Activated naive CD4-positive, alpha-beta T cell treated with anti-CD3 and anti-CD28 coated beads, Interleukin-2, amount 10 ng/mL, durations not matched to agents 7 days and 5 days (primary cell): ENCODE data around the gene TSPEAR.

Source experiments
- CTCF ChIA-PET: fragments of 350-600 bp; sonication (Branson Sonifier 250); formaldehyde crosslinking; loops from one replicate; lab custom pipeline; 2021; ENCODE audit warnings: antibody characterized with exemption; lab: Charles Lee
- DNase-seq: peaks from one replicate; pipeline ENCODE4 v3.0.0-alpha.2; 2020
- H3K27ac Mint-ChIP-seq: one replicate; pipeline ENCODE4 v1.8.0; 2021; ENCODE audit warnings: mild to moderate bottlenecking, moderate library complexity, mixed read lengths
- H3K27me3 Mint-ChIP-seq: one replicate; pipeline ENCODE4 v1.8.0; 2021; ENCODE audit warnings: mild to moderate bottlenecking, mixed read lengths
- H3K36me3 Mint-ChIP-seq: one replicate; pipeline ENCODE4 v1.8.0; 2021; ENCODE audit warnings: mixed read lengths
- H3K4me1 Mint-ChIP-seq: one replicate; pipeline ENCODE4 v1.8.0; 2021; ENCODE audit warnings: mixed read lengths
- H3K4me3 Mint-ChIP-seq: one replicate; pipeline ENCODE4 v1.8.0; 2021; ENCODE audit warnings: mild to moderate bottlenecking, moderate library complexity, mixed read lengths
- H3K9me3 Mint-ChIP-seq: one replicate; pipeline ENCODE4 v1.8.0; 2021; ENCODE audit warnings: mixed read lengths

TSPEAR gene

GRCh38 chr21:44722731-44723130 is 11.4 kb upstream of the TSPEAR start:
- H3K36me3 Mint-ChIP-seq, result no peaks in the 10 kb centered on the region
- no peak overlapping the region for H3K4me3 Mint-ChIP-seq
- peaks cover 81% of the 10 kb centered on the region for H3K27me3 Mint-ChIP-seq
- H3K4me1 Mint-ChIP-seq, result peaks cover 12% of the 10 kb centered on the region
- CTCF ChIA-PET, result no interaction called here
- no peak overlapping the region for H3K27ac Mint-ChIP-seq
- DNase-seq, result peak; percentile 17
- no peaks in the 10 kb centered on the region for H3K9me3 Mint-ChIP-seq

GRCh38 chr21:44720170-44720569 is 8.8 kb upstream of the TSPEAR start:
- no peaks in the 10 kb centered on the region for H3K9me3 Mint-ChIP-seq
- no peak overlapping the region for H3K27ac Mint-ChIP-seq
- peaks cover 75% of the 10 kb centered on the region for H3K27me3 Mint-ChIP-seq

GRCh38 chr21:44718571-44718970 is 7.2 kb upstream of the TSPEAR start:
- Mint-ChIP-seq H3K36me3 (peaks cover 1% of the 10 kb centered on the region), H3K9me3 (no peaks in the 10 kb centered on the region), H3K4me3 (no peak overlapping the region), H3K27me3 (peaks cover 75% of the 10 kb centered on the region), H3K27ac (no peak overlapping the region), H3K4me1 (peaks cover 16% of the 10 kb centered on the region)
- peak; percentile 17 for DNase-seq
- CTCF ChIA-PET, result interaction anchor here (1.1 to 1.5 kb wide), 3 partner anchors 12 to 144 kb away, joined by 3 to 4 read pairs (median 3); no protein-coding TSS in a partner anchor

More at GRCh38 chr21:44720170-44720569, 8.8 kb upstream of the TSPEAR start:
- H3K36me3 Mint-ChIP-seq, result peaks cover 1% of the 10 kb centered on the region
- no peak overlapping the region for H3K4me3 Mint-ChIP-seq
- peaks cover 14% of the 10 kb centered on the region for H3K4me1 Mint-ChIP-seq
- DNase-seq, result peak; percentile 7
- CTCF ChIA-PET, result interaction anchor here (1.2 kb wide), 1 partner anchor 12 kb away, joined by 3 read pairs; no protein-coding TSS in a partner anchor

- no peaks in the 10 kb centered on the region for H3K9me3 Mint-ChIP-seq
- H3K27ac Mint-ChIP-seq, result no peak overlapping the region
- no peak overlapping the region for H3K4me3 Mint-ChIP-seq
- no peak for DNase-seq
- H3K36me3 Mint-ChIP-seq, result peaks cover 1% of the 10 kb centered on the region
- CTCF ChIA-PET, result interaction anchor here (1.1 kb wide), 1 partner anchor 75 kb away, joined by 3 read pairs; no protein-coding TSS in a partner anchor
- peaks cover 75% of the 10 kb centered on the region for H3K27me3 Mint-ChIP-seq
- H3K4me1 Mint-ChIP-seq, result peaks cover 13% of the 10 kb centered on the region
Observed at GRCh38 chr21:44718093-44718492, 6.7 kb upstream of the TSPEAR start.

- no peak for DNase-seq
- CTCF ChIA-PET, result no interaction called here
- H3K9me3 Mint-ChIP-seq, result no peaks in the 10 kb centered on the region
- H3K36me3 Mint-ChIP-seq, result peaks cover 1% of the 10 kb centered on the region
- peaks cover 7% of the 10 kb centered on the region for H3K4me1 Mint-ChIP-seq
- no peak overlapping the region for H3K27ac Mint-ChIP-seq
- peaks cover 75% of the 10 kb centered on the region for H3K27me3 Mint-ChIP-seq
- H3K4me3 Mint-ChIP-seq, result no peak overlapping the region
Observed at GRCh38 chr21:44716984-44717383, 5.6 kb upstream of the TSPEAR start.

- Mint-ChIP-seq H3K4me1 (peaks cover 14% of the 10 kb centered on the region), H3K9me3 (no peaks in the 10 kb centered on the region), H3K4me3 (no peak overlapping the region), H3K27me3 (peaks cover 75% of the 10 kb centered on the region), H3K36me3 (peaks cover 1% of the 10 kb centered on the region), H3K27ac (no peak overlapping the region)
- CTCF ChIA-PET, result interaction anchor here (1.1 kb wide), 1 partner anchor 78 kb away, joined by 3 read pairs; no protein-coding TSS in a partner anchor
- DNase-seq, result peak; percentile 10
Observed at GRCh38 chr21:44714905-44715304, 3.5 kb upstream of the TSPEAR start.

- H3K4me1 Mint-ChIP-seq, result peaks cover 20% of the 10 kb centered on the region
- H3K36me3 Mint-ChIP-seq, result peaks cover 3% of the 10 kb centered on the region
- no peaks in the 10 kb centered on the region for H3K9me3 Mint-ChIP-seq
- peaks cover 81% of the 10 kb centered on the region for H3K27me3 Mint-ChIP-seq
- DNase-seq, result peak; percentile 13
- no peak overlapping the region for H3K4me3 Mint-ChIP-seq
- CTCF ChIA-PET, result interaction anchor here (0.6 kb wide), 1 partner anchor 17 kb away, joined by 3 read pairs; no protein-coding TSS in a partner anchor
- no peak overlapping the region for H3K27ac Mint-ChIP-seq
Observed at GRCh38 chr21:44713846-44714245, 2.5 kb upstream of the TSPEAR start.

GRCh38 chr21:44713130-44713529 is 1.8 kb upstream of the TSPEAR start:
- H3K4me3 Mint-ChIP-seq, result no peak overlapping the region
- CTCF ChIA-PET, result no interaction called here
- no peak overlapping the region for H3K27ac Mint-ChIP-seq
- H3K9me3 Mint-ChIP-seq, result no peaks in the 10 kb centered on the region
- H3K36me3 Mint-ChIP-seq, result peaks cover 3% of the 10 kb centered on the region
- peaks cover 81% of the 10 kb centered on the region for H3K27me3 Mint-ChIP-seq
- peaks cover 22% of the 10 kb centered on the region for H3K4me1 Mint-ChIP-seq
- peak; percentile 3 for DNase-seq

GRCh38 chr21:44712203-44713028 is 1.0 kb upstream of the TSPEAR start:
- no peaks in the 10 kb centered on the region for H3K9me3 Mint-ChIP-seq

GRCh38 chr21:44710756-44711326 is 531 bp downstream of the TSPEAR start:
- Mint-ChIP-seq H3K27ac (no peak overlapping the region), H3K9me3 (peaks cover 6% of the 10 kb centered on the region), H3K4me1 (peaks cover 22% of the 10 kb centered on the region), H3K27me3 (peaks cover 99% of the 10 kb centered on the region), H3K36me3 (peaks cover 8% of the 10 kb centered on the region), H3K4me3 (no peak overlapping the region)
- CTCF ChIA-PET, result interaction anchor here (1.6 kb wide), 1 partner anchor 83 kb away, joined by 5 read pairs; no protein-coding TSS in a partner anchor
- peak; percentile 22 for DNase-seq

More at GRCh38 chr21:44712203-44713028, 1.0 kb upstream of the TSPEAR start:
- peaks cover 87% of the 10 kb centered on the region for H3K27me3 Mint-ChIP-seq
- H3K4me1 Mint-ChIP-seq, result peaks cover 22% of the 10 kb centered on the region
- H3K4me3 Mint-ChIP-seq, result no peak overlapping the region
- DNase-seq, result peak; percentile 3
- CTCF ChIA-PET, result no interaction called here
- H3K27ac Mint-ChIP-seq, result no peak overlapping the region
- peaks cover 3% of the 10 kb centered on the region for H3K36me3 Mint-ChIP-seq

- Mint-ChIP-seq H3K4me3 (no peak overlapping the region), H3K9me3 (peaks cover 9% of the 10 kb centered on the region), H3K36me3 (peaks cover 11% of the 10 kb centered on the region), H3K27me3 (peaks cover 99% of the 10 kb centered on the region), H3K4me1 (peaks cover 20% of the 10 kb centered on the region), H3K27ac (no peak overlapping the region)
- CTCF ChIA-PET, result interaction anchor here (1.6 kb wide), 1 partner anchor 83 kb away, joined by 5 read pairs; no protein-coding TSS in a partner anchor
- DNase-seq, result peak; percentile 18
Observed at GRCh38 chr21:44710294-44710665, 1.1 kb downstream of the TSPEAR start.

- H3K4me3 Mint-ChIP-seq, result no peak overlapping the region
Observed at GRCh38 chr21:44709426-44710293, 1.7 kb downstream of the TSPEAR start.

GRCh38 chr21:44708866-44709425 is 2.4 kb downstream of the TSPEAR start:
- Mint-ChIP-seq H3K27me3 (peaks cover 100% of the 10 kb centered on the region), H3K4me3 (no peak overlapping the region), H3K36me3 (peaks cover 16% of the 10 kb centered on the region), H3K27ac (no peak overlapping the region), H3K4me1 (peaks cover 15% of the 10 kb centered on the region), H3K9me3 (peaks cover 12% of the 10 kb centered on the region)
- DNase-seq, result peak; percentile 15
- CTCF ChIA-PET, result no interaction called here

More at GRCh38 chr21:44709426-44710293, 1.7 kb downstream of the TSPEAR start:
- peaks cover 13% of the 10 kb centered on the region for H3K36me3 Mint-ChIP-seq
- H3K4me1 Mint-ChIP-seq, result peaks cover 15% of the 10 kb centered on the region
- no peak overlapping the region for H3K27ac Mint-ChIP-seq
- peaks cover 12% of the 10 kb centered on the region for H3K9me3 Mint-ChIP-seq
- DNase-seq, result peak; percentile 21
- CTCF ChIA-PET, result interaction anchor here (1.6 kb wide), 1 partner anchor 84 kb away, joined by 5 read pairs; no protein-coding TSS in a partner anchor
- H3K27me3 Mint-ChIP-seq, result peaks cover 100% of the 10 kb centered on the region
